ENCODE data around the gene TEX13C. TPM values are rescaled to one million over a fixed set of nuclear protein-coding genes. Genes with fewer than 3 reads are reported as not detected.
A peak's percentile ranks its signal among the peaks of the same experiment; 100 is the strongest.

TEX13C gene
- total RNA-seq (2014; rRNA removed; shearing (Covaris generic)) (0.07 and 0.08 TPM in 2 replicates), polyA plus RNA-seq (2016; fragmentation: Nextera tagmentation; extraction: Ambion mirVana) (0.07 TPM in 1 of 2 replicates, not detected in the other)
- long read RNA-seq, result 0 reads

DNA sequence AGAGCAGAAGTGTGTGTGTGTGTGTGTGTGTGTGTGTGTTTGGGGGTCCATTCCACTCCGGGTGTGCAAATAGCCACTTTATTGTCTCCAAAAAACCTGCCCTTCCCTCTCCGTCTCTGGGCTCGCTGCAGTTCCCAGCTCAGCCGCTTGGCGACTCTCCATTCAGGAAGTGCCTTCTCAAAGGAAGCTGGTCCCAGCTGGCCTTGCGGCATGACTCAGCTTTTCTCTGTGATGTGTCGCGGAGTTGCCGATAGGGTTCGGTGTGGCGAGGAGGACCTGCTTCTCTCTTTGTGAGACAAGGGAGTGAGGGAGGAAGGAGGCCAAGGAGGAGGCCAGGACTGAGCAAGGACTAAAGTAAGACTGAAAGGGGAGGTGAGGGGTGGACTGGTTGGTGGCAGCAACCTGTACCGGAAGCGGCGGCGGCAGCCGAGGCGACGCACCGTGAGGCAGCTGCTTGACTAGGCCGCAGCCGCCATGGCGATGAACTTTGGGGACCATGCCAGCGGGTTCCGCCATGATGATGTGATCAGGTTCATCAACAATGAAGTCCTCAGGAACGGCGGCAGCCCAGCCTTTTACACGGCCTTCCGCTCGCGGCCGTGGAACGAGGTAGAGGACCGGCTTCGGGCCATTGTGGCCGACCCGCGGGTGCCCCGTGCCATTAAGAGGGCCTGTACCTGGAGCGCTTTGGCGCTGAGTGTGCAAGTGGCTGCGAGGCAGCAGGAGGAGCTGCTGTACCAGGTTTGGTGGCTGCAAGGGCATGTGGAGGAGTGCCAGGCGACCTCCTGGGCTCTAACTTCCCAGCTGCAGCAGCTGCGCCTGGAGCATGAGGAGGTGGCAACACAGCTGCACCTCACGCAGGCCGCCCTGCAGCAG is at the start of gene TEX13C:
Gene TEX13C (plus strand): TSS at position 226 of the 876 bp plus-strand sequence. CDS start 249 bp downstream, at position 475.
- no peaks in the 10 kb centered on the region for H3K4me1 Mint-ChIP-seq

More for the DNA sequence above, at the start of gene TEX13C:
- ATAC-seq (no peak), DNase-seq (ENCODE audit: low spot score) (peak; percentile 3)
- no peaks in the 10 kb centered on the region for H3K27me3 Mint-ChIP-seq (ENCODE audit: insufficient read depth, low read depth, poor library complexity)
- Histone ChIP-seq H3F3A (replicated peaks; ENCODE audit: low read depth) (no peaks in the 10 kb centered on the region), H3K4me2 (no peak within 1 kb of the TSS), H3K27me3 (ENCODE audit: insufficient read depth) (no peaks in the 10 kb centered on the region), H3K36me3 (ENCODE audit: insufficient read depth) (no peaks in the 10 kb centered on the region), H4K20me1 (replicated peaks; ENCODE audit: insufficient read depth) (no peaks in the 10 kb centered on the region), H3K4me3 (no peak within 1 kb of the TSS), H2AFZ (no peak within 1 kb of the TSS), H3K79me2 (replicated peaks; ENCODE audit: insufficient read depth) (no peaks in the 10 kb centered on the region), H3K9me2 (ENCODE audit: insufficient read depth) (no peaks in the 10 kb centered on the region), H3K27ac (ENCODE audit: low read depth) (no peak within 1 kb of the TSS), H3K4me1 (ENCODE audit: insufficient read depth) (no peaks in the 10 kb centered on the region)
- peaks cover 4% of the 10 kb centered on the region; the same call in 2 of the 3 replicates for H3K9me3 Mint-ChIP-seq
- TF ChIP-seq ZNF331 (CRISPR knock-in tag; IDR thresholded peaks at IDR 0.05; ENCODE audit: low read depth), result no peak
- TF ChIP-seq, protein P1, sequence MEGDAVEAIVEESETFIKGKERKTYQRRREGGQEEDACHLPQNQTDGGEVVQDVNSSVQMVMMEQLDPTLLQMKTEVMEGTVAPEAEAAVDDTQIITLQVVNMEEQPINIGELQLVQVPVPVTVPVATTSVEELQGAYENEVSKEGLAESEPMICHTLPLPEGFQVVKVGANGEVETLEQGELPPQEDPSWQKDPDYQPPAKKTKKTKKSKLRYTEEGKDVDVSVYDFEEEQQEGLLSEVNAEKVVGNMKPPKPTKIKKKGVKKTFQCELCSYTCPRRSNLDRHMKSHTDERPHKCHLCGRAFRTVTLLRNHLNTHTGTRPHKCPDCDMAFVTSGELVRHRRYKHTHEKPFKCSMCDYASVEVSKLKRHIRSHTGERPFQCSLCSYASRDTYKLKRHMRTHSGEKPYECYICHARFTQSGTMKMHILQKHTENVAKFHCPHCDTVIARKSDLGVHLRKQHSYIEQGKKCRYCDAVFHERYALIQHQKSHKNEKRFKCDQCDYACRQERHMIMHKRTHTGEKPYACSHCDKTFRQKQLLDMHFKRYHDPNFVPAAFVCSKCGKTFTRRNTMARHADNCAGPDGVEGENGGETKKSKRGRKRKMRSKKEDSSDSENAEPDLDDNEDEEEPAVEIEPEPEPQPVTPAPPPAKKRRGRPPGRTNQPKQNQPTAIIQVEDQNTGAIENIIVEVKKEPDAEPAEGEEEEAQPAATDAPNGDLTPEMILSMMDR (conservative IDR thresholded peaks at IDR 0.05; ENCODE audit: low read depth in 2 of 2), result peak in 1 of 2 experiments; percentile 34; a peak in 2 of 4 replicates
- TF ChIP-seq CREB1 (CRISPR knock-in tag; IDR thresholded peaks at IDR 0.05; ENCODE audit: low read depth), result no peak
- TF ChIP-seq, protein P2, sequence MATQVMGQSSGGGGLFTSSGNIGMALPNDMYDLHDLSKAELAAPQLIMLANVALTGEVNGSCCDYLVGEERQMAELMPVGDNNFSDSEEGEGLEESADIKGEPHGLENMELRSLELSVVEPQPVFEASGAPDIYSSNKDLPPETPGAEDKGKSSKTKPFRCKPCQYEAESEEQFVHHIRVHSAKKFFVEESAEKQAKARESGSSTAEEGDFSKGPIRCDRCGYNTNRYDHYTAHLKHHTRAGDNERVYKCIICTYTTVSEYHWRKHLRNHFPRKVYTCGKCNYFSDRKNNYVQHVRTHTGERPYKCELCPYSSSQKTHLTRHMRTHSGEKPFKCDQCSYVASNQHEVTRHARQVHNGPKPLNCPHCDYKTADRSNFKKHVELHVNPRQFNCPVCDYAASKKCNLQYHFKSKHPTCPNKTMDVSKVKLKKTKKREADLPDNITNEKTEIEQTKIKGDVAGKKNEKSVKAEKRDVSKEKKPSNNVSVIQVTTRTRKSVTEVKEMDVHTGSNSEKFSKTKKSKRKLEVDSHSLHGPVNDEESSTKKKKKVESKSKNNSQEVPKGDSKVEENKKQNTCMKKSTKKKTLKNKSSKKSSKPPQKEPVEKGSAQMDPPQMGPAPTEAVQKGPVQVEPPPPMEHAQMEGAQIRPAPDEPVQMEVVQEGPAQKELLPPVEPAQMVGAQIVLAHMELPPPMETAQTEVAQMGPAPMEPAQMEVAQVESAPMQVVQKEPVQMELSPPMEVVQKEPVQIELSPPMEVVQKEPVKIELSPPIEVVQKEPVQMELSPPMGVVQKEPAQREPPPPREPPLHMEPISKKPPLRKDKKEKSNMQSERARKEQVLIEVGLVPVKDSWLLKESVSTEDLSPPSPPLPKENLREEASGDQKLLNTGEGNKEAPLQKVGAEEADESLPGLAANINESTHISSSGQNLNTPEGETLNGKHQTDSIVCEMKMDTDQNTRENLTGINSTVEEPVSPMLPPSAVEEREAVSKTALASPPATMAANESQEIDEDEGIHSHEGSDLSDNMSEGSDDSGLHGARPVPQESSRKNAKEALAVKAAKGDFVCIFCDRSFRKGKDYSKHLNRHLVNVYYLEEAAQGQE (IDR thresholded peaks at IDR 0.05; ENCODE audit: unreplicated experiment), result no peak
- no peak for TF ChIP-seq NANOG (IDR thresholded peaks at IDR 0.05; ENCODE audit: borderline replicate concordance)
- TF ChIP-seq, protein P3, sequence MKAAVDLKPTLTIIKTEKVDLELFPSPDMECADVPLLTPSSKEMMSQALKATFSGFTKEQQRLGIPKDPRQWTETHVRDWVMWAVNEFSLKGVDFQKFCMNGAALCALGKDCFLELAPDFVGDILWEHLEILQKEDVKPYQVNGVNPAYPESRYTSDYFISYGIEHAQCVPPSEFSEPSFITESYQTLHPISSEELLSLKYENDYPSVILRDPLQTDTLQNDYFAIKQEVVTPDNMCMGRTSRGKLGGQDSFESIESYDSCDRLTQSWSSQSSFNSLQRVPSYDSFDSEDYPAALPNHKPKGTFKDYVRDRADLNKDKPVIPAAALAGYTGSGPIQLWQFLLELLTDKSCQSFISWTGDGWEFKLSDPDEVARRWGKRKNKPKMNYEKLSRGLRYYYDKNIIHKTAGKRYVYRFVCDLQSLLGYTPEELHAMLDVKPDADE (IDR thresholded peaks at IDR 0.05), result no peak
- TF ChIP-seq EZH2phosphoT487 (IDR thresholded peaks at IDR 0.05; ENCODE audit: unreplicated experiment), result no peak
- H3K27ac Mint-ChIP-seq, result no peak within 1 kb of the TSS
- H3K4me3 Mint-ChIP-seq, result no peak within 1 kb of the TSS
- no peaks in the 10 kb centered on the region for H3K36me3 Mint-ChIP-seq (ENCODE audit: low read depth)
